ENCODE measurements around the gene TSPOAP1. TPM values are rescaled to one million over a fixed set of nuclear protein-coding genes. Genes with fewer than 3 reads are reported as not detected.

The TSPOAP1 gene
- total RNA-seq, 1 experiment from 2014 or later = not detected

GRCh38 chr17:58312021-58312630, 16.5 kb downstream of the TSPOAP1 start:
- DNase-seq (ENCODE audit: low read depth, low spot score) = no peak
- in situ Hi-C loops (cut with HindIII; ENCODE audit: low pct_unique_long_range_greater_than_20kb, low sequenced_read_pairs) = no loop called here

GRCh38 chr17:58311429-58311894, 17.1 kb downstream of the TSPOAP1 start:
- in situ Hi-C loops (cut with HindIII; ENCODE audit: low pct_unique_long_range_greater_than_20kb, low sequenced_read_pairs) = no loop called here
- no peak for DNase-seq (ENCODE audit: low read depth, low spot score)

GRCh38 chr17:58310511-58311428, 17.8 kb downstream of the TSPOAP1 start:
- DNase-seq (ENCODE audit: low read depth, low spot score) = no peak
- in situ Hi-C loops (cut with HindIII; ENCODE audit: low pct_unique_long_range_greater_than_20kb, low sequenced_read_pairs) = no loop called here

- in situ Hi-C loops (cut with HindIII; ENCODE audit: low pct_unique_long_range_greater_than_20kb, low sequenced_read_pairs) = no loop called here
- DNase-seq (ENCODE audit: low read depth, low spot score) = no peak
Observed at GRCh38 chr17:58309918-58310259, 18.7 kb downstream of the TSPOAP1 start.

- no peak for DNase-seq (ENCODE audit: low read depth, low spot score)
- in situ Hi-C loops (cut with HindIII; ENCODE audit: low pct_unique_long_range_greater_than_20kb, low sequenced_read_pairs) = no loop called here
Observed at GRCh38 chr17:58308985-58309917, 19.3 kb downstream of the TSPOAP1 start.

- in situ Hi-C loops (cut with HindIII; ENCODE audit: low pct_unique_long_range_greater_than_20kb, low sequenced_read_pairs) = no loop called here
- no peak for DNase-seq (ENCODE audit: low read depth, low spot score)
Observed at GRCh38 chr17:58308173-58308984, 20.2 kb downstream of the TSPOAP1 start.

DNA sequence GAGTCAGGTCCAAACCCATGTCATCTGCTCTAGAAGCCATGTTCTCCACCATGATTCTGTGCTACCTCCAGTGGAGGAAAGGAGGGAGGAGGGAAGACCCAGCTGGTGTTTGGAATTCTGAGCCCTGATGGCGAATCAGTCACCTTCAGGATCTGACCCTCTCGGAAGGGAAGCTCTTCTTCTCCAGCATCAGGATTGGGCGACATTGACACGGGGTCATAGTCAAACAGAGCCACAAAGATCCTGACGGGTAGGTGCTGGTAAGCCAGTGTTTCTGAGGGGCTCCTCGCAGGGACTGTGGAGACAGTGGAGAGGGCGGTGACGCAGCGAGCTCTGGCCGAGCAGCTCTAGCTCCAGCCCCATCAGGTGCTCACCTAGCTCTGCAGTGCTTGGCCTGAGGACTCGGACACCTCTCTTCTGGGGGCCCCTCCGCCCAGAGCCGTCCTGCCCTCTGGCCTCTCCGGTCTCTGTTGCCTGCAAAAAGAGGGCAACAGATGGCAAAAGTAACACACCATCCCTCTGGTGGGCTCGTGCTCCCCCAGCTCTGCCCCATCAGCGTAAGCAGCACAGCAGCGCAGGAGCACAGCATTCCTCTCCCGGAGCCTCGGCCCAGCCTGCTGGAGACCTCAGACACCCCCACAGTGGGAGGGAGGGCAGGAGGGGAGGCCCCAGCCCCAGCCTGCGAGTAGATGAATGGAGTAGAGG, 21.0 kb downstream of the TSPOAP1 start:
- in situ Hi-C loops (cut with HindIII; ENCODE audit: low pct_unique_long_range_greater_than_20kb, low sequenced_read_pairs) = no loop called here
- no peak for DNase-seq (ENCODE audit: low read depth, low spot score)

GRCh38 chr17:58306131-58306951, 22.3 kb downstream of the TSPOAP1 start:
- no peak for DNase-seq (ENCODE audit: low read depth, low spot score)
- in situ Hi-C loops (cut with HindIII; ENCODE audit: low pct_unique_long_range_greater_than_20kb, low sequenced_read_pairs) = no loop called here

- no peak for DNase-seq (ENCODE audit: low read depth, low spot score)
- in situ Hi-C loops (cut with HindIII; ENCODE audit: low pct_unique_long_range_greater_than_20kb, low sequenced_read_pairs) = no loop called here
Observed at GRCh38 chr17:58305626-58306025, 23.0 kb downstream of the TSPOAP1 start.

- in situ Hi-C loops (cut with HindIII; ENCODE audit: low pct_unique_long_range_greater_than_20kb, low sequenced_read_pairs) = no loop called here
- DNase-seq (ENCODE audit: low read depth, low spot score) = no peak
Observed at GRCh38 chr17:58304750-58305486, 23.7 kb downstream of the TSPOAP1 start.

DNA sequence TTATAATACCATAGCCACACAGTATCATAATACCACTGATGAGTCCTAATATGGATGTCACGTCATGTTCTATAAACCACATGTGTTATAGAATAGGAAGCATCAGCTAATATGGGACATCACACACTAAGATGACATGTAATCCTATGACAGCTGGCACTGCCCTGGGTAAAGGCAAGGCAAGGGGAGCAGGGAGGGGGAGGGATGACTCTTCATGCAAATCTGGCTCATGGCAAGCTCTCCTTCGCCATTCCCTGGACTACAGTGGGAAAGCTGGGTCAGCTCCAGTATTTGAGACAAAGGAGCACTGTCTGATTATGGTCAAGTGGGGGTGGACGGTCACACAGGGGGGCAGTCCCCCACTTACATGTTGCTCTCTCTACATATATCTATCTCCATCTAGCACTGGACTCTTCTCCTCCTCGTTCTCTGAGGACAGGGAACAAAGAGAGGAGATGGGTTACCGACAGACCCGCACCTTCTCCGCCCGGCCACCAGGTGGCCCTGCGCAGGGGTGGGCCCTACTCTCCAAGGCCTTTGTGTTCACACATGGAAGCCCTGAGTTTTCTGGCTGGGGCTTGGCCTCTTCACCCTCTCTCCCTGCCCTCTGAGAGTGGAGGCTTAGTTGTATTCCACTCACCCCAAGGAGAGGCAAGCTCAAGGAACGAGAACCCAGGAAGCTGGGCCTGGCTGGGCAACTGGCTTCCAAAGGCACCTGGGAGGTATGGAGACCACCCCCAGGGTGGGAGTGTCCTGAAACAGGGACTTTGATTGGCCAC, 24.4 kb downstream of the TSPOAP1 start:
- DNase-seq (ENCODE audit: low read depth, low spot score) = peak; percentile 78
- in situ Hi-C loops (cut with HindIII; ENCODE audit: low pct_unique_long_range_greater_than_20kb, low sequenced_read_pairs) = no loop called here

GRCh38 chr17:58302919-58303585, 25.5 kb downstream of the TSPOAP1 start:
- no peak for DNase-seq (ENCODE audit: low read depth, low spot score)
- in situ Hi-C loops (cut with HindIII; ENCODE audit: low pct_unique_long_range_greater_than_20kb, low sequenced_read_pairs) = no loop called here

- in situ Hi-C loops (cut with HindIII; ENCODE audit: low pct_unique_long_range_greater_than_20kb, low sequenced_read_pairs) = no loop called here
- DNase-seq (ENCODE audit: low read depth, low spot score) = no peak
Observed at GRCh38 chr17:58302171-58302918, 26.2 kb downstream of the TSPOAP1 start.
